ENCODE data around the gene AMHR2. TPM values are rescaled to one million over a fixed set of nuclear protein-coding genes. Genes with fewer than 3 reads are reported as not detected.

The AMHR2 gene
- total RNA-seq = not detected in 2 replicates

GRCh38 chr12:53423597-53423996 lies at the start of gene AMHR2:
Gene AMHR2, plus strand, starts transcription at chr12:53423855. Its CDS starts 80 bp downstream, at chr12:53423935.

GRCh38 chr12:53380104-53380793 lies 43.4 kb upstream of the AMHR2 start, which contains the start of gene SP1:
Gene SP1, plus strand, starts transcription at chr12:53380176. Its CDS starts 116 bp downstream, at chr12:53380292.

GRCh38 chr12:53441040-53441833 lies 17.6 kb downstream of the AMHR2 start, which contains the start of gene PRR13:
Gene PRR13, plus strand, starts transcription at chr12:53441734. Its CDS starts 981 bp downstream, at chr12:53442715.

GRCh38 chr12:53451661-53452158 lies 28.1 kb downstream of the AMHR2 start, which contains the start of gene PCBP2:
Gene PCBP2, plus strand, starts transcription at chr12:53452102. Its CDS starts 2,699 bp downstream, at chr12:53454801.

Other genes starting within 250 kb of the AMHR2 start
- gene ZNF740, start 243.1 kb upstream of the AMHR2 start, total RNA-seq = 14.2 and 15.0 TPM in 2 replicates
- gene CSAD, start 242.9 kb upstream of the AMHR2 start, total RNA-seq = 3.7 and 7.5 TPM in 2 replicates
- under 0.01 TPM in 1 of 2 replicates, not detected in the other for gene ITGB7, start 216.6 kb upstream of the AMHR2 start, total RNA-seq
- 8.5 and 12.3 TPM in 2 replicates for gene RARG, start 191.6 kb upstream of the AMHR2 start, total RNA-seq
- 6.2 and 10.9 TPM in 2 replicates for gene ESPL1, start 155.6 kb upstream of the AMHR2 start, total RNA-seq
- 308 and 327 TPM in 2 replicates for gene PFDN5, start 128.3 kb upstream of the AMHR2 start, total RNA-seq
- gene MYG1, start 124.2 kb upstream of the AMHR2 start, total RNA-seq = 34.2 and 45.7 TPM in 2 replicates
- 51.0 and 53.5 TPM in 2 replicates for gene AAAS, start 102.2 kb upstream of the AMHR2 start, total RNA-seq
- not detected in 2 replicates for gene SP7, start 87.5 kb upstream of the AMHR2 start, total RNA-seq
- 44.6 and 48.7 TPM in 2 replicates for gene SP1, start 43.7 kb upstream of the AMHR2 start, total RNA-seq
- 52.8 and 68.9 TPM in 2 replicates for gene PRR13, start 17.9 kb downstream of the AMHR2 start, total RNA-seq
- gene PCBP2, start 28.2 kb downstream of the AMHR2 start, total RNA-seq = 420 and 457 TPM in 2 replicates
- gene MAP3K12, start 75.6 kb downstream of the AMHR2 start, total RNA-seq = 18.9 and 21.5 TPM in 2 replicates
- gene TARBP2, start 77.4 kb downstream of the AMHR2 start, total RNA-seq = 50.3 and 52.9 TPM in 2 replicates
- gene NPFF, start 83.6 kb downstream of the AMHR2 start, total RNA-seq = not detected in 2 replicates
- 18.6 and 27.4 TPM in 2 replicates for gene ATF7, start 202.5 kb downstream of the AMHR2 start, total RNA-seq

All from vein endothelial cell (primary cell).